ENCODE results near the gene SCNM1.

GRCh38 chr1:151143986-151144385 lies 22.0 kb upstream of the SCNM1 start:
- TF ChIP-seq CTCF (conservative IDR thresholded peaks at IDR 0.05 in 1 of 2, IDR thresholded peaks at IDR 0.05 in 1 of 2; ENCODE audit: low read depth in 1 of 2, low read length in 2 of 2) (no peak), EZH2 (IDR thresholded peaks at IDR 0.05; ENCODE audit: low read length, missing control alignments) (no peak)
